Ishikawa (cell line): ENCODE measurements around the gene KYNU.

Source experiments
- CEBPB ChIP-seq: IDR thresholded peaks from 2 replicates; pipeline ENCODE4 v1.6.1; 2012
- EP300 ChIP-seq: IDR thresholded peaks from 2 replicates; pipeline ENCODE4 v1.6.1; 2012; ENCODE audit warnings: borderline replicate concordance
- TAF1 ChIP-seq: IDR thresholded peaks from 2 replicates; pipeline ENCODE4 v1.6.1; 2012; ENCODE audit warnings: low read depth, mild to moderate bottlenecking
- TCF12 ChIP-seq: IDR thresholded peaks from 2 replicates; pipeline ENCODE4 v1.6.1; 2012; ENCODE audit warnings: low read depth
- YY1 ChIP-seq: IDR thresholded peaks from 2 replicates; pipeline ENCODE4 v1.6.1; 2012; ENCODE audit warnings: low read depth
- ZBTB7A ChIP-seq: IDR thresholded peaks from 2 replicates; pipeline ENCODE4 v1.6.1; 2012; ENCODE audit warnings: low read depth
- TF ChIP-seq, protein P1 (sequence below): IDR thresholded peaks from 2 replicates; pipeline ENCODE4 v1.6.1; 2012; ENCODE audit warnings: low read depth, mild to moderate bottlenecking
- TF ChIP-seq, protein P2 (sequence below): IDR thresholded peaks from 2 replicates; pipeline ENCODE4 v1.6.1; 2012

DNA sequence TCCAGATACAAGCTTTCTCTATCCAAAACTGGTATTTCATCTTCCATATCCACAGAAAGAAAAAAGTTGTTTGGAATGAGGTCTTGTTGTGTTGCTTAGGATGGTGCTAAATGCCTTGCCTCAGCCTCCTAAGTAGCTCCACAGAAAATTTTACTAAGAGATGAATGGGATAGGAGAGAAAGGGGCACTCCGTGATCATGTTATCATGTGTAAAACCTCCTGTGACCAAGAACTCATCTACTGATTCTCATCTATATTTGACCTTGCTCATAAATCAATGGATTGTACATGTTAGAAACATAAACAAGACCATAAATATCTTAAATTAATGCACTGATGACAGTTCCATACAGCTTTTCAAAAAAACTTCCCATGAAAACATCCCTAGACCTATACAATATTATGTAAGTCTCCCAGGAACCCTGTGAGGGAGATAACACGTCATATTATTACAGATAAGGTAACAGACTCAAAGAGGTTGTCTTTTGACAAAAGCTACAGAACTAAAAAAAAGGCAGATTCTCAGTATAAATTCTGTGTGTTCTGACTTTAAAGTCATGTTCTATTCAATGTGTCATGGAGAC lies 29.3 kb upstream of the KYNU start:
- no peak for TF ChIP-seq EP300
- TF ChIP-seq, protein P1, sequence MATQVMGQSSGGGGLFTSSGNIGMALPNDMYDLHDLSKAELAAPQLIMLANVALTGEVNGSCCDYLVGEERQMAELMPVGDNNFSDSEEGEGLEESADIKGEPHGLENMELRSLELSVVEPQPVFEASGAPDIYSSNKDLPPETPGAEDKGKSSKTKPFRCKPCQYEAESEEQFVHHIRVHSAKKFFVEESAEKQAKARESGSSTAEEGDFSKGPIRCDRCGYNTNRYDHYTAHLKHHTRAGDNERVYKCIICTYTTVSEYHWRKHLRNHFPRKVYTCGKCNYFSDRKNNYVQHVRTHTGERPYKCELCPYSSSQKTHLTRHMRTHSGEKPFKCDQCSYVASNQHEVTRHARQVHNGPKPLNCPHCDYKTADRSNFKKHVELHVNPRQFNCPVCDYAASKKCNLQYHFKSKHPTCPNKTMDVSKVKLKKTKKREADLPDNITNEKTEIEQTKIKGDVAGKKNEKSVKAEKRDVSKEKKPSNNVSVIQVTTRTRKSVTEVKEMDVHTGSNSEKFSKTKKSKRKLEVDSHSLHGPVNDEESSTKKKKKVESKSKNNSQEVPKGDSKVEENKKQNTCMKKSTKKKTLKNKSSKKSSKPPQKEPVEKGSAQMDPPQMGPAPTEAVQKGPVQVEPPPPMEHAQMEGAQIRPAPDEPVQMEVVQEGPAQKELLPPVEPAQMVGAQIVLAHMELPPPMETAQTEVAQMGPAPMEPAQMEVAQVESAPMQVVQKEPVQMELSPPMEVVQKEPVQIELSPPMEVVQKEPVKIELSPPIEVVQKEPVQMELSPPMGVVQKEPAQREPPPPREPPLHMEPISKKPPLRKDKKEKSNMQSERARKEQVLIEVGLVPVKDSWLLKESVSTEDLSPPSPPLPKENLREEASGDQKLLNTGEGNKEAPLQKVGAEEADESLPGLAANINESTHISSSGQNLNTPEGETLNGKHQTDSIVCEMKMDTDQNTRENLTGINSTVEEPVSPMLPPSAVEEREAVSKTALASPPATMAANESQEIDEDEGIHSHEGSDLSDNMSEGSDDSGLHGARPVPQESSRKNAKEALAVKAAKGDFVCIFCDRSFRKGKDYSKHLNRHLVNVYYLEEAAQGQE, result no peak
- no peak for TF ChIP-seq TCF12
- TF ChIP-seq ZBTB7A, result no peak
- TF ChIP-seq TAF1, result no peak
- TF ChIP-seq, protein P2, sequence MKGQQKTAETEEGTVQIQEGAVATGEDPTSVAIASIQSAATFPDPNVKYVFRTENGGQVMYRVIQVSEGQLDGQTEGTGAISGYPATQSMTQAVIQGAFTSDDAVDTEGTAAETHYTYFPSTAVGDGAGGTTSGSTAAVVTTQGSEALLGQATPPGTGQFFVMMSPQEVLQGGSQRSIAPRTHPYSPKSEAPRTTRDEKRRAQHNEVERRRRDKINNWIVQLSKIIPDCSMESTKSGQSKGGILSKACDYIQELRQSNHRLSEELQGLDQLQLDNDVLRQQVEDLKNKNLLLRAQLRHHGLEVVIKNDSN, result no peak
- TF ChIP-seq CEBPB, result no peak
- no peak for TF ChIP-seq YY1
